ENCODE data around the gene PARD6B. TPM values are rescaled to one million over a fixed set of nuclear protein-coding genes. Genes with fewer than 3 reads are reported as not detected.
"Not testable (repeated sequence)": the region's sequence is repeated elsewhere in the genome, so short reads cannot be mapped to it uniquely, and the experiment has no call there.

Gene PARD6B
- total and polyA plus RNA-seq, 2 experiments from 2014 or later, result 14.6 to 41.0 TPM

DNA sequence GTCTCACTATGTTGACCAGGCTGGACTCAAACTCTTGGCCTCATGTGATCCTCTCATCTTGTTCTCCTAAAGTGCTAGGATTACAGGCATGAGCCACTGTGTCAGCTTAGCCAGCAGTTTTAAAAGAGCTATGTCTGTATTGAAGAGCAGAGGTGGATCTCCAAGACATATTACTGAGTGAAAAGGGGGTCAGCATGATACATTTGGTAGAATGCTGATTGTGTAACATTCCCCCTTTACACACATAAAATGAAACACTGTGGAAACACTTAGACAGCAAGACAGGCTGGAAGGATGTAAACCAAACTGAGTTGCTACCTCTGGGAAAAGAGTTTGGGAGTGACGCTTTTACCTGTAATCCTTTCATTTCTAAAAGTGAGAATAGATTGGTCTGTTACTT lies 38.4 kb upstream of the PARD6B start:
- H3K4me3 ChIP-seq, result no peak overlapping the region
- H3K9me2 ChIP-seq (replicated peaks; ENCODE audit: insufficient read depth), result no peaks in the 10 kb centered on the region
- H3K4me1 ChIP-seq (ENCODE audit: insufficient read depth), result peaks cover 31% of the 10 kb centered on the region
- no peak overlapping the region for H3K27ac ChIP-seq
- H3K4me2 ChIP-seq, result no peak overlapping the region
- no peaks in the 10 kb centered on the region for H3K9me3 ChIP-seq (ENCODE audit: low read depth)
- 96% methylated on average over 1 of the region's 1 CpG for WGBS (ENCODE audit: low lambda C conversion rate, missing lambda C conversion rate)
- H3K79me2 ChIP-seq, result no peaks in the 10 kb centered on the region
- no peaks in the 10 kb centered on the region for H4K20me1 ChIP-seq (ENCODE audit: insufficient read depth, poor library complexity, severe bottlenecking)
- TF ChIP-seq EZH2phosphoT487 (IDR thresholded peaks at IDR 0.05; ENCODE audit: low read depth, severe bottlenecking, unreplicated experiment), result no peak
- TF ChIP-seq, protein P1, sequence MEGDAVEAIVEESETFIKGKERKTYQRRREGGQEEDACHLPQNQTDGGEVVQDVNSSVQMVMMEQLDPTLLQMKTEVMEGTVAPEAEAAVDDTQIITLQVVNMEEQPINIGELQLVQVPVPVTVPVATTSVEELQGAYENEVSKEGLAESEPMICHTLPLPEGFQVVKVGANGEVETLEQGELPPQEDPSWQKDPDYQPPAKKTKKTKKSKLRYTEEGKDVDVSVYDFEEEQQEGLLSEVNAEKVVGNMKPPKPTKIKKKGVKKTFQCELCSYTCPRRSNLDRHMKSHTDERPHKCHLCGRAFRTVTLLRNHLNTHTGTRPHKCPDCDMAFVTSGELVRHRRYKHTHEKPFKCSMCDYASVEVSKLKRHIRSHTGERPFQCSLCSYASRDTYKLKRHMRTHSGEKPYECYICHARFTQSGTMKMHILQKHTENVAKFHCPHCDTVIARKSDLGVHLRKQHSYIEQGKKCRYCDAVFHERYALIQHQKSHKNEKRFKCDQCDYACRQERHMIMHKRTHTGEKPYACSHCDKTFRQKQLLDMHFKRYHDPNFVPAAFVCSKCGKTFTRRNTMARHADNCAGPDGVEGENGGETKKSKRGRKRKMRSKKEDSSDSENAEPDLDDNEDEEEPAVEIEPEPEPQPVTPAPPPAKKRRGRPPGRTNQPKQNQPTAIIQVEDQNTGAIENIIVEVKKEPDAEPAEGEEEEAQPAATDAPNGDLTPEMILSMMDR (IDR thresholded peaks at IDR 0.05; ENCODE audit: poor library complexity), result no peak
- DNase-seq (ENCODE audit: low spot score), result no peak
- H2AFZ ChIP-seq, result no peak overlapping the region
- no peaks in the 10 kb centered on the region for H3K36me3 ChIP-seq (replicated peaks; ENCODE audit: insufficient read depth, low read depth)
- no peaks in the 10 kb centered on the region for H3K27me3 ChIP-seq

DNA sequence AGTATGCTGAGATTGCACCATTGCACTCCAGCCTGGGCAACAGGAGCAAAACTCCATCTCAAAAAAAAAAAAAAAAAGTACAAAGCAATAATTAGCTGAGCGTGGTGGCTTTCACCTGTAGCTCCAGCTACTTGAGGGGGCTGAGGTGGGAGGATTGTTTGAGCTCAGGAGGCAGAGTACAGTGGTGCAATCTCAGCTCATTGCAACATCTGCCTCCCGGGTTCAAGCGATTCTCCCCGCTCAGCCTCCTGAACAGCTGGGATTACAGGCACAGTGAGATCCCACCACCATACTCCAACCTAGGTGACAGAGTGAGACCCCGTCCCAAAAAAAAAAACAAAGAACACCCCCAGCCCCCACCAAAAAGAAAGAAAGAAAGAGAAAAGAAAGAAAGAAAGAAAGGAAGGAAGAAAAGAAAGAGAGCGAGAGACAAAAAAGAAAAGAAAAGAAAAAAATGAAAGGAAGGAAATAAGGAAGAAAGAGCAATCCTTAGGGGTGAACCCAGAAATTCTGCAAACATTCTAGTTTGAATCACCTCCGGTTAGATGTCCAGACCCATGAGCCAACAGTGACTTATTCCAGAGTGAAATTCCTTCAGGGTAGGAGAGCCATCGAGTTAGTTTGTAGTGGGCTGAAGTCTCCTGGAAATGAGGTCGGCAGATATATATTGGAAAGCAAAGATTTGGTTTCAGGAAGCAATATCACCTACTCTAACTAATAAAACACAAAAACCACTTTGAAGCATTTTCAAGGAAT lies 36.8 kb upstream of the PARD6B start:
- no peaks in the 10 kb centered on the region for H3K79me2 ChIP-seq
- H3K36me3 ChIP-seq (replicated peaks; ENCODE audit: insufficient read depth, low read depth), result no peaks in the 10 kb centered on the region
- no peak overlapping the region for H3K4me2 ChIP-seq
- H3K9me2 ChIP-seq (replicated peaks; ENCODE audit: insufficient read depth), result no peaks in the 10 kb centered on the region
- H3K27ac ChIP-seq, result no peak overlapping the region
- 71% methylated on average over 9 of the region's 9 CpGs for WGBS (ENCODE audit: low lambda C conversion rate, missing lambda C conversion rate)
- H3K9me3 ChIP-seq (ENCODE audit: low read depth), result no peaks in the 10 kb centered on the region
- H3K27me3 ChIP-seq, result no peaks in the 10 kb centered on the region
- TF ChIP-seq, protein P1 (IDR thresholded peaks at IDR 0.05; ENCODE audit: poor library complexity), result no peak
- TF ChIP-seq EZH2 (IDR thresholded peaks at IDR 0.05; ENCODE audit: borderline replicate concordance), result no peak
- no peak for TF ChIP-seq EZH2phosphoT487 (IDR thresholded peaks at IDR 0.05; ENCODE audit: low read depth, severe bottlenecking, unreplicated experiment)
- no peak overlapping the region for H2AFZ ChIP-seq
- no peak overlapping the region for H3K4me3 ChIP-seq
- no peaks in the 10 kb centered on the region for H4K20me1 ChIP-seq (ENCODE audit: insufficient read depth, poor library complexity, severe bottlenecking)
- DNase-seq (ENCODE audit: low spot score), result no peak
- peaks cover 30% of the 10 kb centered on the region for H3K4me1 ChIP-seq (ENCODE audit: insufficient read depth)

DNA sequence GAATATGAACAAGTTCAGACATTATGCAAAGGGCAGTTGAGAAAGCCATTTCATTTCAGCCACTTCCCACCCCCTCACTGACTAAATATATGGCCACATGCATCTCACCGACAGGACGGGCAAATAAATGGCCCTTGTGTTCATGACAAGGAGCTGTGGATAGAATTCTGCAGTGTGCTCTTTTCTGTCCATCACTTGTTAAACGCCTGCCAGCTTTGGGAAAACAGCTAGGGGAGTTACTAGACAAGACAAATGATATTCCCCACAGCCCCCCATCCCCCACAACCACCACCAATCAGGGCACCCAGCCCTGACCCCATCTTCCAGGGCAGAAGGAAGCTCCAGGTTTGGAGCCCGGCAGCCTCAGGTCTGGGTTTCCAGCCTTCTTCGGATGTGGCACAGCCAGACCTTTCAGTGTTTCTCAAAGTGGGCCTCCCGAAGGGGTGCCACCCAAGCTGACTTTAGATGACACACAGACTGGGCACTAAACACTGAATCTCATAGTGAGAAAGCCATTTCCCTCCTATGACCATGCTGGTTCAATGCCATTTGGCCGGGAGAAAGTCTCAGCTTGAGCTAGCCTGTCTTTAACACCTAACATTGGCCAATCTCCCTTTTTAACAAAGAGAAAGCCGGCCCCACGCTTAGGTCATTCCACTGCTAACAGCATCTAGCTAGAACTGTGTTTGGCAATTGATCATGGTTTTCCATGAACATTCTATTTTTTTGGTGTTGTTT lies 36.1 kb upstream of the PARD6B start:
- no peaks in the 10 kb centered on the region for H3K9me2 ChIP-seq (replicated peaks; ENCODE audit: insufficient read depth)
- no peak overlapping the region for H3K4me3 ChIP-seq
- no peaks in the 10 kb centered on the region for H3K79me2 ChIP-seq
- H3K9me3 ChIP-seq (ENCODE audit: low read depth), result no peaks in the 10 kb centered on the region
- TF ChIP-seq EZH2 (IDR thresholded peaks at IDR 0.05; ENCODE audit: borderline replicate concordance) (no peak), EZH2phosphoT487 (IDR thresholded peaks at IDR 0.05; ENCODE audit: low read depth, severe bottlenecking, unreplicated experiment) (no peak)
- TF ChIP-seq, protein P1 (IDR thresholded peaks at IDR 0.05; ENCODE audit: poor library complexity), result no peak
- DNase-seq (ENCODE audit: low spot score), result no peak
- no peaks in the 10 kb centered on the region for H4K20me1 ChIP-seq (ENCODE audit: insufficient read depth, poor library complexity, severe bottlenecking)
- H3K4me1 ChIP-seq (ENCODE audit: insufficient read depth), result peaks cover 23% of the 10 kb centered on the region
- no peak overlapping the region for H3K4me2 ChIP-seq
- no peak overlapping the region for H2AFZ ChIP-seq
- no peak overlapping the region for H3K27ac ChIP-seq
- no peaks in the 10 kb centered on the region for H3K27me3 ChIP-seq
- H3K36me3 ChIP-seq (replicated peaks; ENCODE audit: insufficient read depth, low read depth), result no peaks in the 10 kb centered on the region
- 80% methylated on average over 9 of the region's 9 CpGs for WGBS (ENCODE audit: low lambda C conversion rate, missing lambda C conversion rate)

DNA sequence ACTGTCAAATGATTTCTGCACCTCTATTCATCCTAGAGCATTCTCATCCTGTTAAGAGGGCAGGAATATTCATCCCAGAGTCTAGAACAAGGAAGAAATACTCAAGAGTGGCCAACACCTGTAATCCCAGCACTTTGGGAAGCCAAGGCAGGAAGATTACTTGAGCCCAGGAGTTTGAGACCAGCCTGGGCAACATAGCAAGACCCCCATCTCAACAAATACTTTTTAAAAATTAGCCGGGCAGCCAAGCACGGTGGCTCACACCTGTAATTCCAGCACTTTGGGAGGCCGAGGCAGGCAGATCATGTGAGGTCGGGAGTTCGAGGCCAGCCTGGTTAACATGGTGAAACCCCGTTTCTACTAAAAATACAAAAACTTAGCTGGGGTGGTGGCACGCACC lies 33.1 kb upstream of the PARD6B start:
- not testable (repeated sequence) for H3K9me3 ChIP-seq (ENCODE audit: low read depth); H3K27ac ChIP-seq; H3K79me2 ChIP-seq; H3K4me2 ChIP-seq; H3K4me3 ChIP-seq; H3K27me3 ChIP-seq; H2AFZ ChIP-seq; H3K36me3 ChIP-seq (replicated peaks; ENCODE audit: insufficient read depth, low read depth); H3K9me2 ChIP-seq (replicated peaks; ENCODE audit: insufficient read depth); DNase-seq (ENCODE audit: low spot score); H4K20me1 ChIP-seq (ENCODE audit: insufficient read depth, poor library complexity, severe bottlenecking)
- WGBS (ENCODE audit: low lambda C conversion rate, missing lambda C conversion rate), result 97% methylated on average over 7 of the region's 7 CpGs
- H3K4me1 ChIP-seq (ENCODE audit: insufficient read depth), result peaks cover 11% of the 10 kb centered on the region
